Measurements from ENCODE around the gene COX19. TPM values are rescaled to one million over a fixed set of nuclear protein-coding genes. Genes with fewer than 3 reads are reported as not detected.

Gene COX19
- total and polyA plus RNA-seq, 2 donors (not counting 1 experiment from before 2014, with no cell fraction given): 4.3 to 11.7 TPM

GRCh38 chr7:1022356-1022755 lies 47.0 kb upstream of the COX19 start:
- Histone ChIP-seq H3K9ac (ENCODE audit: insufficient read depth, low read length) (no peak overlapping the region), H2AFZ (ENCODE audit: low read length) (no peak overlapping the region), H3K4me2 (ENCODE audit: extremely low read depth, insufficient read depth, low read length) (no peak overlapping the region), H3K79me2 (ENCODE audit: control insufficient read depth, insufficient read depth, low read length) (peaks cover 30% of the 10 kb centered on the region), H4K20me1 (ENCODE audit: control insufficient read depth, extremely low read depth, insufficient read depth, low read length) (no peaks in the 10 kb centered on the region), H3K27me3 (ENCODE audit: control insufficient read depth, insufficient read depth, low read length) (no peaks in the 10 kb centered on the region), H3K4me1 (ENCODE audit: control insufficient read depth, extremely low read depth, insufficient read depth, low read length) (no peaks in the 10 kb centered on the region), H3K27ac (ENCODE audit: insufficient read depth, low read length) (no peak overlapping the region), H3K36me3 (ENCODE audit: control insufficient read depth, insufficient read depth, low read length) (peaks cover 7% of the 10 kb centered on the region), H3K4me3 (replicated peaks in 1 of 4; ENCODE audit: control extremely low read depth in 1 of 4, insufficient read depth in 1 of 4, low read depth in 3 of 4, low read length in 4 of 4) (no peak overlapping the region), H3K9me3 (ENCODE audit: control insufficient read depth, insufficient read depth, low read depth, low read length) (no peaks in the 10 kb centered on the region)
- no peak for DNase-seq (ENCODE audit: low read depth in 2 of 2)
- TF ChIP-seq EZH2 (IDR thresholded peaks at IDR 0.05; ENCODE audit: low read length, missing control alignments) (no peak), CTCF (conservative IDR thresholded peaks at IDR 0.05 in 1 of 2, IDR thresholded peaks at IDR 0.05 in 1 of 2; ENCODE audit: low read depth in 1 of 2, low read length in 2 of 2) (no peak)

- Histone ChIP-seq H3K79me2 (ENCODE audit: control insufficient read depth, insufficient read depth, low read length) (peaks cover 26% of the 10 kb centered on the region), H2AFZ (ENCODE audit: low read length) (no peak overlapping the region), H4K20me1 (ENCODE audit: control insufficient read depth, extremely low read depth, insufficient read depth, low read length) (no peaks in the 10 kb centered on the region), H3K9me3 (ENCODE audit: control insufficient read depth, insufficient read depth, low read depth, low read length) (no peaks in the 10 kb centered on the region), H3K4me3 (replicated peaks in 1 of 4; ENCODE audit: control extremely low read depth in 1 of 4, insufficient read depth in 1 of 4, low read depth in 3 of 4, low read length in 4 of 4) (no peak overlapping the region), H3K36me3 (ENCODE audit: control insufficient read depth, insufficient read depth, low read length) (peaks cover 7% of the 10 kb centered on the region), H3K4me1 (ENCODE audit: control insufficient read depth, extremely low read depth, insufficient read depth, low read length) (no peaks in the 10 kb centered on the region), H3K27ac (ENCODE audit: insufficient read depth, low read length) (no peak overlapping the region), H3K4me2 (ENCODE audit: extremely low read depth, insufficient read depth, low read length) (no peak overlapping the region), H3K27me3 (ENCODE audit: control insufficient read depth, insufficient read depth, low read length) (no peaks in the 10 kb centered on the region), H3K9ac (ENCODE audit: insufficient read depth, low read length) (no peak overlapping the region)
- TF ChIP-seq EZH2 (IDR thresholded peaks at IDR 0.05; ENCODE audit: low read length, missing control alignments) (no peak), CTCF (conservative IDR thresholded peaks at IDR 0.05 in 1 of 2, IDR thresholded peaks at IDR 0.05 in 1 of 2; ENCODE audit: low read depth in 1 of 2, low read length in 2 of 2) (no peak)
- no peak for DNase-seq (ENCODE audit: low read depth in 2 of 2)
Measured at GRCh38 chr7:1021931-1022330, 46.6 kb upstream of the COX19 start.

- TF ChIP-seq EZH2 (IDR thresholded peaks at IDR 0.05; ENCODE audit: low read length, missing control alignments) (no peak), CTCF (conservative IDR thresholded peaks at IDR 0.05 in 1 of 2, IDR thresholded peaks at IDR 0.05 in 1 of 2; ENCODE audit: low read depth in 1 of 2, low read length in 2 of 2) (no peak)
- no peaks in the 10 kb centered on the region for H3K4me1 ChIP-seq (ENCODE audit: control insufficient read depth, extremely low read depth, insufficient read depth, low read length)
- no peak for DNase-seq (ENCODE audit: low read depth in 2 of 2)
- no peak overlapping the region for H3K4me2 ChIP-seq (ENCODE audit: extremely low read depth, insufficient read depth, low read length)
- no peaks in the 10 kb centered on the region for H3K9me3 ChIP-seq (ENCODE audit: control insufficient read depth, insufficient read depth, low read depth, low read length)
- H3K79me2 ChIP-seq (ENCODE audit: control insufficient read depth, insufficient read depth, low read length): peaks cover 21% of the 10 kb centered on the region
- H3K27me3 ChIP-seq (ENCODE audit: control insufficient read depth, insufficient read depth, low read length): no peaks in the 10 kb centered on the region
- H3K9ac ChIP-seq (ENCODE audit: insufficient read depth, low read length): no peak overlapping the region
- H4K20me1 ChIP-seq (ENCODE audit: control insufficient read depth, extremely low read depth, insufficient read depth, low read length): no peaks in the 10 kb centered on the region
- H3K4me3 ChIP-seq (replicated peaks in 1 of 4; ENCODE audit: control extremely low read depth in 1 of 4, insufficient read depth in 1 of 4, low read depth in 3 of 4, low read length in 4 of 4): no peak overlapping the region
- no peak overlapping the region for H3K27ac ChIP-seq (ENCODE audit: insufficient read depth, low read length)
- H2AFZ ChIP-seq (ENCODE audit: low read length): no peak overlapping the region
- H3K36me3 ChIP-seq (ENCODE audit: control insufficient read depth, insufficient read depth, low read length): peaks cover 7% of the 10 kb centered on the region
Measured at GRCh38 chr7:1021366-1021765, 46.0 kb upstream of the COX19 start.

Data from fibroblast of lung (primary cell).